Right cardiac atrium (tissue), 5 donors: Measurements from ENCODE around the gene TMEM145. TPM values are rescaled to one million over a fixed set of nuclear protein-coding genes. Genes with fewer than 3 reads are reported as not detected.
"Not testable (repeated sequence)": the region's sequence is repeated elsewhere in the genome, so short reads cannot be mapped to it uniquely, and the experiment has no call there.

Source experiments
- ATAC-seq, 2 donors: fragments of 200-7000 bp; cut with Tn5 transposase; one replicate each; pipeline versions ENCODE4 v1.8.0 to v1.9.1; 2020; ENCODE audit warnings: moderate library complexity in 2 of 2, mild to moderate bottlenecking in 1 of 2
- DNase-seq, 3 donors: peaks; one replicate each; pipeline ENCODE4 v3.0.0-alpha.2; 2020
- H3K27ac ChIP-seq: one replicate; pipeline ENCODE4 v1.5.1; 2013; ENCODE audit warnings: mild to moderate bottlenecking, low read length, control low read depth, moderate library complexity
- H3K27me3 ChIP-seq: one replicate; pipeline ENCODE4 v1.6.1; 2013; ENCODE audit not compliant: control insufficient read depth, insufficient read depth
- H3K4me1 ChIP-seq: one replicate; pipeline ENCODE4 v1.6.1; 2013; ENCODE audit warnings: low read length; ENCODE audit not compliant: control insufficient read depth, insufficient read depth
- H3K4me3 ChIP-seq: one replicate; pipeline ENCODE4 v1.5.1; 2013; ENCODE audit warnings: low read length, control low read depth
- H3K9me3 ChIP-seq: one replicate; pipeline ENCODE4 v1.6.1; 2013; ENCODE audit warnings: low read length; ENCODE audit not compliant: control insufficient read depth
- WGBS: extraction: QIAGEN DNeasy Blood & Tissue Kit; methylation state at CpG from one replicate; pipeline ENCODE4 v1.1.7; 2013; 5-methylcytosine and 5-hydroxymethylcytosine counted together
- intact Hi-C, 4 donors: fragments of 100-400 bp; cut with DNase I; formaldehyde crosslinking; loops; one replicate each; pipeline versions ENCODE4 v1.11.0 to v1.14.0; 2022 to 2023
- polyA plus RNA-seq: library from polyadenylated mRNA; stranded (reverse); fragments of 200-250 nt; gene quantifications from one replicate; pipeline ENCODE4 v1.2.3, GENCODE V29; 2013
- total RNA-seq, 4 donors: library from RNA; stranded (reverse); fragmentation: NEBNext Ultra II Directional; extraction: Animal tissue kit (Norgen Biotek cat#: 25700); gene quantifications; one replicate each; pipeline ENCODE4 v1.2.1, GENCODE V29; 2021
- donor health status: healthy with polysubstance abuse.
- donor health status: DM: no; HTN: yes; CAD: no.
- donor health status: DM: no; HTN: no; CAD: no.
- donor health status: DM: no; HTN: yes; CAD: no; lungs with severe emphysema.
- donor health status: DM: yes; HTN: yes; CAD: no.

Gene TMEM145
- total and polyA plus RNA-seq, 5 donors: 0.41 to 1.6 (median 1.0) TPM

DNA sequence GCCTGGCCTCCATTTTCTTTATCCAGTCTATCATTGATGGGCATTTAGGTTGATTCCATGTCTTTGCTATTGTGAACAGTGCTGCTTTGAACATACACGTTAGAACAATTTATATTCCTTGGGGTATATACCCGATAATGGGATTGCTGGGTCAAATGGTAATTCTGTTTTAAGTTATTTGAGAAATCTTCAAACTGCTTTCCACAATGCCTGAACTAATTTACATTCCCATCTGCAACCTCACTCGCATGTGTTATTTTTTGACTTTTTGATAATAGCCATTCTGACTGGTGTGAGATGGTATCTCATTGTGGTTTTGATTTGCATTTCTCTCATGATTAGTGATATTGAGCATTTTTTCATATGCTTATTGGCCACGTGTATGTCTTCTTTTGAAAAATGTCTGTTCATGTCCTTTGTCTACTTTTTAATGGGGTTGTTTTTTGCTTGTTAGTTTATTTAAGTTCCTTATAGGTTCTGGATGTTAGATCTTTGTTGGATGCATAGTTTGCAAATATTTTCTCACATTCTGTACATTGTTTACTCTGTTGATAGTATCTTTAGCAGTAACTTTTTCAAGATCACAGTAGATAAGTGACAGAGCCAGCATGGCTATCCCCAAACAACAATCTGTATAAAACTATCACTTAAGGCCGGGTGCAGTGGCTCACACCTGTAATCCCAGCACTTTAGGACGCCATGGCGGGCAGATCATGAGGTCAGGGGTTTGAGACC lies 26.2 kb downstream of the TMEM145 start:
- H3K27ac ChIP-seq, H3K4me1 ChIP-seq, ATAC-seq, H3K4me3 ChIP-seq, H3K27me3 ChIP-seq, intact Hi-C loops, H3K9me3 ChIP-seq: not testable (repeated sequence)
- WGBS: 89% methylated on average over 7 of the region's 7 CpGs
- DNase-seq: peak in 1 of 3 donors; percentile 4

GRCh38 chr19:42339922-42340321 lies 26.8 kb downstream of the TMEM145 start:
- 96% methylated on average over 4 of the region's 4 CpGs for WGBS
- H3K27ac ChIP-seq, ATAC-seq, H3K4me3 ChIP-seq, H3K9me3 ChIP-seq, H3K4me1 ChIP-seq, DNase-seq, H3K27me3 ChIP-seq, intact Hi-C loops: not testable (repeated sequence)

DNA sequence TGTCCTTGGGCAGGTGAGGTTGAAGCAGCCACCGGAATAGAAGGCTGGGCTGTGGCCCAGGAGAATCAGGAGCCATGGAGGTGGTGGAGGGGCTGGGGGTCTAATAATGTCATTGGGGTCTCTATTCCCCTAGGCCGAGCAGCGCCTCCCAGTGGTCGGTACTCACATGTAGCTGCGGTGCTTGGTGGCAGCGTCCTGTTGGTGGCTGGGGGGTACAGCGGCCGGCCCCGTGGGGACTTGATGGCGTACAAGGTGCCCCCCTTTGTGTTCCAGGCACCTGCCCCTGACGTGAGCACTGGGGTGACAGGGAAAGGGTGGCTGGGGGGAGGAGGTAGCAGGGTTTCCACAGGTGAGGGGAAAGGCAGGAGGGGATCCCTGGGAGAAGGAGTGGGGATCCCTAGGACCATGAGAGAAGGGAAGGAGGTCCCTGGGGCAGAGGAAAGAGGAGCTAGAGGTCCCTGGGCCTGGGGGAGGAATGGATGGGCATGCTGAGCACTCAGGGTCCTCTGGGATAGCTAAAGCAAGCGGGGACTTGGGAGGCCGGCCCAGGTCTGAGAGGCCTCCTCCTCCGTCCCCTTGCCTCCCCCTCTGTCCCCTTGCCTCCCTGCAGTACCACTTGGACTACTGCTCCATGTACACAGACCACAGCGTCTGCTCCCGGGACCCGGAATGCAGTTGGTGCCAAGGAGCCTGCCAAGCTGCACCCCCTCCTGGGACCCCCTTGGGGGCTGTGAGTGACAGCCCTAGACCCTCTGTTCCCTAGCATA lies 30.4 kb downstream of the TMEM145 start:
- ATAC-seq: peak; percentile 25 to 32
- intact Hi-C loops: no loop called here
- 84% methylated on average over 17 of the region's 17 CpGs for WGBS
- Histone ChIP-seq H3K27ac (no peak overlapping the region), H3K27me3 (no peaks in the 10 kb centered on the region), H3K4me3 (no peak overlapping the region), H3K4me1 (no peaks in the 10 kb centered on the region), H3K9me3 (no peaks in the 10 kb centered on the region)
- DNase-seq: peak in 2 of 3 donors; percentile 19 to 52

GRCh38 chr19:42344336-42344893 lies 31.3 kb downstream of the TMEM145 start:
- Histone ChIP-seq H3K27me3 (no peaks in the 10 kb centered on the region), H3K4me3 (no peak overlapping the region), H3K27ac (no peak overlapping the region), H3K9me3 (no peaks in the 10 kb centered on the region), H3K4me1 (no peaks in the 10 kb centered on the region)
- intact Hi-C loops: no loop called here
- 86% methylated on average over 18 of the region's 18 CpGs for WGBS
- ATAC-seq (peak in 1 of 2 donors; percentile 17), DNase-seq (peak in 2 of 3 donors; percentile 34 to 49)

GRCh38 chr19:42345191-42345812 lies 32.2 kb downstream of the TMEM145 start:
- Histone ChIP-seq H3K9me3 (no peaks in the 10 kb centered on the region), H3K4me1 (no peaks in the 10 kb centered on the region), H3K27me3 (no peaks in the 10 kb centered on the region), H3K27ac (no peak overlapping the region), H3K4me3 (no peak overlapping the region)
- DNase-seq (no peak), ATAC-seq (no peak)
- intact Hi-C loops: no loop called here
- 86% methylated on average over 6 of the region's 6 CpGs for WGBS

GRCh38 chr19:42348211-42348610 lies 35.1 kb downstream of the TMEM145 start:
- Histone ChIP-seq H3K4me3 (no peak overlapping the region), H3K4me1 (no peaks in the 10 kb centered on the region), H3K27ac (no peak overlapping the region), H3K27me3 (no peaks in the 10 kb centered on the region), H3K9me3 (no peaks in the 10 kb centered on the region)
- ATAC-seq: no peak
- WGBS: 98% methylated on average over 14 of the region's 14 CpGs
- intact Hi-C loops: no loop called here
- peak in 1 of 3 donors; percentile 21 for DNase-seq

GRCh38 chr19:42349378-42350107 lies 36.4 kb downstream of the TMEM145 start:
- no peaks in the 10 kb centered on the region for H3K27me3 ChIP-seq
- intact Hi-C loops: no loop called here
- ATAC-seq: no peak
- no peak overlapping the region for H3K27ac ChIP-seq
- no peaks in the 10 kb centered on the region for H3K4me1 ChIP-seq
- H3K4me3 ChIP-seq: no peak overlapping the region
- WGBS: 96% methylated on average over 14 of the region's 14 CpGs
- H3K9me3 ChIP-seq: no peaks in the 10 kb centered on the region
- DNase-seq: no peak

GRCh38 chr19:42350417-42350816 lies 37.3 kb downstream of the TMEM145 start:
- Histone ChIP-seq H3K4me3 (no peak overlapping the region), H3K27ac (no peak overlapping the region), H3K9me3 (no peaks in the 10 kb centered on the region), H3K4me1 (no peaks in the 10 kb centered on the region), H3K27me3 (no peaks in the 10 kb centered on the region)
- no peak for DNase-seq
- intact Hi-C loops: no loop called here
- no peak for ATAC-seq
- 89% methylated on average over 3 of the region's 3 CpGs for WGBS

DNA sequence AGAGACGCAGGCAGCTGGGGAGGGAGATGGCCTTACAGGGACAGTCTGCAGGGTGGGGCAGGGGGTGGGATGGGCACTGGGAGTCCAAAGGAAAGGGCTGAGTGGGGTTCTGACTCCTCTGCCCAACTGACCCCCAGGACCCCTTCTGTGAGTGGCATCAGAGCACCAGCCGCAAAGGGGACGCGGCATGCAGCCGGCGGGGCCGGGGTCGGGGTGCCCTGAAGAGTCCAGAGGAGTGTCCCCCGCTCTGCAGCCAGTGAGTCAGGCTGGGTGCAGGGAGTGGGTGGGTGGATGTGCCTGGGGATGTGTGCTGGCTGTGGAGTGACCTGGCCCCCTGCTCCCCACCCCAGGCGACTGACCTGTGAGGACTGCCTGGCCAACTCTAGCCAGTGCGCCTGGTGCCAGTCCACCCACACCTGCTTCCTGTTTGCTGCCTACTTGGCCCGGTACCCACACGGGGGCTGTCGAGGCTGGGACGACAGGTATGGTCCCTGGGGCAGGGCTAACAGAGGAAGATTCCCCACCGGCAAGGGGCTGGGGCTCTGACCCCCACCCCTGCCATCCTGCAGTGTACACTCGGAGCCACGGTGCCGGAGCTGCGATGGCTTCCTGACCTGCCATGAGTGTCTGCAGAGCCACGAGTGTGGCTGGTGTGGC lies 38.1 kb downstream of the TMEM145 start:
- H3K4me3 ChIP-seq: no peak overlapping the region
- intact Hi-C loops: no loop called here
- H3K4me1 ChIP-seq: no peaks in the 10 kb centered on the region
- ATAC-seq (peak in 1 of 2 donors; percentile 12), DNase-seq (no peak)
- H3K27me3 ChIP-seq: no peaks in the 10 kb centered on the region
- H3K9me3 ChIP-seq: no peaks in the 10 kb centered on the region
- H3K27ac ChIP-seq: no peak overlapping the region
- 91% methylated on average over 21 of the region's 21 CpGs for WGBS
